SHP77 treated with DMSO at 0.1 percent for 48 hours (cell line): ENCODE results near the gene HOXD10.

Experiments used
- DNase-seq: peaks from one replicate; lab custom pipeline; 2025; lab: John Stamatoyannopoulos, UW

HOXD10 gene

GRCh38 chr2:176115883-176116813, at the start of gene HOXD10:
HOXD10 (plus strand) TSS chr2:176116778; CDS start chr2:176116834, 56 bp downstream.
- peak; percentile 54 for DNase-seq

DNA sequence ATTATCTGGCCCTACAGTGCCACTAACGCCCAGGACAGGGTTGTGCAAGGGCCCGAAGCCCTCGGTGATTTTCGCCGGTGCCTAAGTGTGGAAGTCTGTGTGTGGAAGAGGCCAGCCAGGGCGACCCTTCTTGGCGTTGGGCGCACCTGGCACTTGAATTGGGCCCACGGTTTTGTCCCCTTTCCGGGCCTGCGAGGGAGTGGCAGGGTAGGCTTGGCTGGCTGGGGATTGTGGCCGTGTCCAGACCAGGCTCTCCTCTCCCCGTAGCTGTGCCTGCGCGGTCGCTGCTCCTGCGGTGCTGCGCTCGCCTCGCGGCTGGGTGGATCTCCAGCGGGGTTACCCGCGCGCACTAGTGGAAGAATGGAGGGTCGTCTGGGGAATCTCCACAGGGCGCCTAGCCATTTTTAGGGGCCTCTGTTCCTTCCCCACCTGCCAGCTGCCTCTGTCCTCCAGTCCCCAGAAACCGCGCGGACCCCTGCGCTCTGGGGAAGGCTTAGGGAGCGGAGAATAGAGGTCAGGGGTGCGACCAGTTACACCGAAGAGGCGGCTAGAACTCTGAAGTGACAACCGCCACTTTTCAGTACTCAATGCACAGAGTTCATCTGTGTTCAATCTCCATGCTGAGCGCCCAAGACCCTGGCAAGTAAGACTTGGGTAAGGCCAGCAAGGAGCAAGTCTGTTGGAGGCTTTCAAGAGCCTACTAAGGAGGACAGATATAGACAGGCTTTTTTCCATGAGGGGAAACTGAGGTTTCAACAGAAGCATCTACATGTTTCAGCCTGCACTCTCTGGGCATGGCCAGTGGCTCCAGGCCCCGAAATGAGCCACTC, 48.8 kb upstream of the HOXD10 start:
- DNase-seq: no peak

GRCh38 chr2:176068419-176068832, 48.2 kb upstream of the HOXD10 start:
- DNase-seq: no peak

DNA sequence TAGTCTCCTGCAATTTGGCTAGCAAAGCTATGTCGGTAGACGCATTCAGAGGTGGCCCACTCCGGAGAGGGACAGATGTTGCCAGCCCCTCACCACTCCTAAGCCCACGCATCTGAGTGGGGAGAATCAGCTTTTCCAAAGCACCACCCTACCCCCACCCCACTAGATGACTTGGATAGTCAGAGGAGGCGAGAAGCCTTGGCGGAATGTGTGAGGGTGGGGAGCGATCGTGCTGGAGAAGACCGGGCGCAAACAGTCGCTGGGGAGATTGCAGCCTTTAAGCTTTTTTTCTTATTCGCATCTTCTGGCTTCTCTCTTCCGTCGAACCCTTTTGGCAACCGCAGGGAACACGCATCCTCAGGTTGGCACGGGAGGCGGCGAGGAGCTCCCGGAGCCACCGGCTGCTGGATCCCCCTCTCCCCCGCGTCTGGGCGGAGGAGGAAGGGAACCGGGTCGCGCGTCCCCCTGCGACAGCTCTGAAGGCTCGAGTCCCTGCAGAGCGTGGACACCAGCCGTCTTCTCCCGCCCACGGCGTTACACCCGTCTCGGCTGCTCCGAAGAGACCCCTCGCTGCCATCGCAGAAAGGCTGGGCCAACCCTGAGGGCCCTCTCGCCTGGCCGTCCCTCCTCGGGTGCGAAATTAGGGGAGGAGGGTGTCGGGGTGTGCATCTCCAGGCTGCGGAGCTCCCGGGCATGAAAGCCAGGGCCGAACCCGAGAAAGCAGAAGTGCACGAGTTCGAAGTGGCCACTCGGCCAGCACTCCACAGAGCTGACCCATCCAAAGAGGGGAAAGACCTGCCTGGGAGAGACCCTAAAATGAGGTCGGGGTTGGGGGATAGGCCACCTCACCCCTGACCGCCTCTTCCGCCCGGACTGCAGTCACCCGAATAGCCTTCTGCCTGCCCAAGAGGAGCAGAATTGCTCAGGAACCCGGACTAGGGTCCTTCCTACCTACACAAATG, 45.0 kb upstream of the HOXD10 start:
- no peak for DNase-seq

GRCh38 chr2:176072292-176072669, 44.3 kb upstream of the HOXD10 start:
- no peak for DNase-seq

- DNase-seq: no peak
These were observed 43.4 kb upstream of the HOXD10 start for GRCh38 chr2:176072951-176073904.

- DNase-seq: no peak
These were observed 41.6 kb upstream of the HOXD10 start for GRCh38 chr2:176074919-176075425.

DNA sequence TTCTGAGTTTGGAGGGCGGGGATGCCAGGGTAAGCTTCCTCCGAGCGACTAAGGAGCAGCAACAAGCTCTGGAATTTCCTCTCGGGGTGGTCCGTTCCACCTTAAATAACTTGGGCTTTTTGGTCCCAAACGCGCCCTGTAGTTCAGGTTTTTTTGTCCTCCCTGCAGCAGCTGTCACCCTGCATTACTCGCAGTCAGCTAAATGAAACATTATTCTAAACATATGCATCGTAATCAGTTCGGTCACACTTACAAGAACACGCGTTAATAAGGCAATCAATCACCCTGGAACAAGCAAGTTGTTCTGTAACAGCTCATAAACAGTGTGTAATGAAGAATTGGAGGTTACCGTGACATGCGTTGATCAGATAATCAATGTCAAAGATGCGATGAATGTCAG, 41.1 kb upstream of the HOXD10 start:
- no peak for DNase-seq

GRCh38 chr2:176076063-176076462, 40.5 kb upstream of the HOXD10 start:
- DNase-seq: no peak

DNA sequence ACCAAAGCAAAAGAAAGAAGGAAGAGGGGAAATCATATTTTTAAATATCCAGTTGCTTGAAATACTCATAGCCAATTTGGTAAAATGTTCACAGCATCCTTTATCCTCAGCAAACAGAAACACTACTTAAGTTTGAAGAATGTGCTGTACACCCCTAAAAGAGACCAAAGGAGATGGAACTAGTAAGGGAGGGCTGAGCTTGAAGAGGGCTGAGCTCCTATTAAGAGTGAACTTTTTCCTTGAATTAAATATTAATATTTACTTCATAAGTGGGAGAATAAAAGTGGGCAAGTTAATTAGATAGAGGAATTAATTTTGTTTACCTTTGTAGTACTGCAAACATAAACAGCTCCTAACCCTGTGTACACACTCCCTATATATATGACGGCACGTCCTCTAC, 39.8 kb upstream of the HOXD10 start:
- DNase-seq: no peak

GRCh38 chr2:176078541-176079284, 37.9 kb upstream of the HOXD10 start:
- DNase-seq: no peak

DNA sequence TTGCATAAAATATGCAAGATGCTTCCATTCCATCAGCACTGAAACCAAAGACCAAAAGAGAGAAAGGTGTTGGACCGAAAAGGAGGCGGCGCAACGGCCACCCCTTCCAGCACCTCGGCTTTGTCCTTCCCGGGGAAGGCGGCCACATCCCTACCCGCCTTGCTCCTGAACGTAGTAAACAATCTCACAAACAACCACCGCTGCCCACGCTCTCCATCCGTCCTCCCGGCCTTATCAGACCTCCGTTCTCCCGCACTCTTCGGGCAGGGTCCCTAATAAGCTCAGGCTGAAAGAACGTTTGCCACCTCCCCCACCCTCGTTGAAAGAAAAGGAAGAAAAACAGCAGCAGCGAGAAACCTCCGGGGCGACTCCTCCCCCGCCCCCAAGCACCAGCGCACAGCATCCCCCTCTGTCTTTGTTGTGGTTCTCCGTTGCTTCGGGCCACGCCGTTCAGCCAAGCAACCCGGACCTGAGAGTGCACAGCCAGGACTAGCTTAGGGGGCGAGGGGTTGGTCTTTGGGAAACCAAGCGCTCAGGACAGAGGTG, 37.2 kb upstream of the HOXD10 start:
- no peak for DNase-seq

GRCh38 chr2:176079831-176080539, 36.6 kb upstream of the HOXD10 start:
- DNase-seq: no peak

GRCh38 chr2:176080540-176081375, 35.8 kb upstream of the HOXD10 start:
- no peak for DNase-seq

- no peak for DNase-seq
These were observed 35.2 kb upstream of the HOXD10 start for GRCh38 chr2:176081376-176081836.

GRCh38 chr2:176081837-176082524, 34.6 kb upstream of the HOXD10 start:
- DNase-seq: no peak

- no peak for DNase-seq
These were observed 34.1 kb upstream of the HOXD10 start for GRCh38 chr2:176082525-176082823.
